SJCRH30 (cell line): ENCODE results near the gene KERA. TPM values are rescaled to one million over a fixed set of nuclear protein-coding genes. Genes with fewer than 3 reads are reported as not detected.

Source experiments
- DNase-seq, 2 experiments: peaks; one replicate each; pipeline ENCODE4 v3.0.0-alpha.2; 2015 to 2020
- H3K27ac ChIP-seq: fragments of 250-450 bp; sonication (Bioruptor Pico); 2 replicates; pipeline ENCODE4 v1.5.1; 2020; ENCODE audit warnings: mild to moderate bottlenecking, moderate library complexity
- H3K27me3 ChIP-seq: fragments of 250-450 bp; sonication (Bioruptor Pico); 2 replicates; pipeline ENCODE4 v1.5.1; 2020; ENCODE audit warnings: mild to moderate bottlenecking, moderate library complexity
- H3K36me3 ChIP-seq: fragments of 250-450 bp; sonication (Bioruptor Pico); 2 replicates; pipeline ENCODE4 v1.5.1; 2020; ENCODE audit warnings: mild to moderate bottlenecking, moderate library complexity
- H3K4me1 ChIP-seq: fragments of 250-450 bp; sonication (Bioruptor Pico); 2 replicates; pipeline ENCODE4 v1.5.1; 2020; ENCODE audit warnings: mild to moderate bottlenecking, moderate library complexity
- H3K4me3 ChIP-seq: fragments of 250-450 bp; sonication (Bioruptor Pico); 2 replicates; pipeline ENCODE4 v1.5.1; 2020; ENCODE audit warnings: mild to moderate bottlenecking, moderate library complexity
- H3K9me3 ChIP-seq: fragments of 250-450 bp; sonication (Bioruptor Pico); replicated peaks from 2 replicates; pipeline ENCODE4 v1.5.1; 2020; ENCODE audit warnings: mild to moderate bottlenecking, moderate library complexity
- total RNA-seq: library from RNA; depleted of rRNA; stranded (reverse); fragments of >200 nt; shearing (Covaris generic); gene quantifications from 2 replicates; pipeline ENCODE4 v1.2.3, GENCODE V29; 2014; rRNA removed

Gene KERA
- total RNA-seq, 1 experiment from 2014 or later, result not detected

DNA sequence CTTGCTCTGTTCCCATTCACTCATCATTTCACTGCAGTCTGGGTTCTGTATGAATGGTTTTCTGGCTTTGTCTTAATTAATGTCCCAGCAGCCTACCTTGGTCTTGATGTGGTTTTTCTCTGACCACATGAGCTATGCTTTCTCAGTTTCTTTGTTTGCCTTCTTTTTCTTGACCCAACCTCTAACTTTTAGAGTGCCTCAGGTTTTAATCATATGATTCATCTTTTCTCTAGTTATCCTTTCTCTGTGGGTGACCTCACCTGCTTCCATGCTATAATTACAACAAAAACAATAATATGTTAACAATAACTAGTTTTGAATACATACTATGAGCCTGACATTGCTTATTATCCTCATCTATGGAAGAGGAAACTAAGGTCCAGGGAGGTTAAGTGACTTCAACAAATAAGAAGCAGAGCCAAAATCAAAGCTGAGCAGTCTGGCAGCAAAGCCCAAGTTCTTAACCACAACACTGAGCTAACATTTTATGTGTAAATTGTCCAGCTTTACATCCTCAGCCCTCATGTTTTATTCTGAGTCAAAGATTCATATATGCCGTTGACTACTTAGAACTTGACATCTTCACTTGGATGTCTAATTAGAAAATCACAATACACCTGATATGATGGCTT is 48.4 kb downstream of the KERA start:
- no peaks in the 10 kb centered on the region for H3K27me3 ChIP-seq
- DNase-seq, result peak in 1 of 2 experiments; percentile 27
- H3K4me1 ChIP-seq, result peaks cover 10% of the 10 kb centered on the region; the same call in 1 of the 2 replicates
- H3K9me3 ChIP-seq, result no peaks in the 10 kb centered on the region; the same call in 1 of the 2 replicates
- H3K36me3 ChIP-seq, result no peaks in the 10 kb centered on the region
- H3K4me3 ChIP-seq, result no peak overlapping the region
- H3K27ac ChIP-seq, result no peak overlapping the region

DNA sequence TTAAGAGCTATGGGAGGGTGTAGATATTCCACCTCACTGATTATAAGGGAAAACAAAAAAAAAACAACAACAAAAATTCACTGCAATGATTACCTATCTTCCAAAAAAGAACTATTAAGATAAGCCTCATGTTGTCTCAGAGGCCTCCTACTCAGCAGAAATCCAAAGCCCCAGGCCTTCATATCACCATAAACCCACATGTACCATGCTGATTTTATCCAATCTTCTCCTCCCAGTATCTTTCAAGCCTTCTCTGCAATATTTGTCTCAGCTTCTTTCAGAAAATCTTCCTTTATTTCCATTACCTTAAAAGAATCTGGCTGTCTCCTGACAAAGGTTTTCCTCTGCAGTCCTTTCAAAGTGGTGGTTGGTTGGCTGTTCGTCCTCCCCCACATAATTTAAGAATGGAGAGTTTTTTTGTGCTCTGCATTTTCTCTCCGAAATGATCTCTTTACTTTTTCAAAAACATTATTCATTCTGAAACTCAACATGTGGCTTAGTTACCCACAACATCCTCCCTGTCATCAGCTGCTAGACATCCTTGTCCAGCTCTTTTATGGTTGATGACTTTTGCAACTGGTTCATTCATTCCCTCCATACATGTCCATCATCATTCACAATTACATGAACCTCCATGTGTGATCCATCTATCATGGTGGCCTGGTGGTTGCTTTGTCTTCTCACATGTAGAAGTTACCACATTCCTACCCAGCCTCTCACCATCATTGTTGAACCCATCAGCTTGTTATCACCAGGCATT is 50.1 kb downstream of the KERA start:
- Histone ChIP-seq H3K27me3 (no peaks in the 10 kb centered on the region), H3K9me3 (no peaks in the 10 kb centered on the region; the same call in 1 of the 2 replicates), H3K4me1 (peaks cover 10% of the 10 kb centered on the region; the same call in 1 of the 2 replicates), H3K4me3 (no peak overlapping the region), H3K36me3 (no peaks in the 10 kb centered on the region), H3K27ac (no peak overlapping the region)
- no peak for DNase-seq

- peaks cover 25% of the 10 kb centered on the region; the same call in 1 of the 2 replicates for H3K4me1 ChIP-seq
- no peak for DNase-seq
- H3K4me3 ChIP-seq, result no peak within 1 kb of the TSS
- no peaks in the 10 kb centered on the region for H3K27me3 ChIP-seq
- H3K9me3 ChIP-seq, result no peaks in the 10 kb centered on the region
- no peaks in the 10 kb centered on the region for H3K36me3 ChIP-seq
- no peak within 1 kb of the TSS for H3K27ac ChIP-seq
Measured at GRCh38 chr12:91004872-91005271, 53.0 kb downstream of the KERA start, which contains the start of gene EPYC. EPYC (minus strand) TSS chr12:91004972; CDS start chr12:91002565, 2,407 bp downstream.

DNA sequence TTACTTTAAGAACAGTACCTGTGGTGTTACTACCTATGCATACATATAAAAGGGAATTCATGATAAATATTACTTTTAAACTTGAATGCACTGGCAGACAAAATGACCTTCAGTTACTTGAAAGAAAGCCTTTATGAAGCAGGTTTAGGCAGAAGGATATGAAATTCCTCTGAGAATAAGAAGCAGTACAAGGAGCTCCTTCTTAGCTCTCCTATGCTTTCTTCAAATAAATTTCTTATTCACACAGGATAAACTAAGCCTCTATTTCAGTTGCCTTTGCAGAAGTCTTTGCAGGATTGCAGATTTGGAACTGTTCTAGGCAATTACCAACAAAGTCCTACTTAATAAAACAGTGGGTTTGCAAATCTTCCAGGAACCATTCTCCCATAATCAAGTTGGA is 54.1 kb downstream of the KERA start:
- no peaks in the 10 kb centered on the region for H3K36me3 ChIP-seq
- no peak for DNase-seq
- no peaks in the 10 kb centered on the region for H3K27me3 ChIP-seq
- no peak overlapping the region for H3K4me3 ChIP-seq
- no peak overlapping the region for H3K27ac ChIP-seq
- no peaks in the 10 kb centered on the region for H3K9me3 ChIP-seq
- peaks cover 18% of the 10 kb centered on the region; the same call in 1 of the 2 replicates for H3K4me1 ChIP-seq

- no peaks in the 10 kb centered on the region for H3K36me3 ChIP-seq
- no peak overlapping the region for H3K27ac ChIP-seq
- peaks cover 17% of the 10 kb centered on the region; the same call in 1 of the 2 replicates for H3K4me1 ChIP-seq
- no peaks in the 10 kb centered on the region for H3K27me3 ChIP-seq
- H3K4me3 ChIP-seq, result no peak overlapping the region
- DNase-seq, result no peak
- H3K9me3 ChIP-seq, result no peaks in the 10 kb centered on the region
Measured at GRCh38 chr12:91001306-91001705, 56.5 kb downstream of the KERA start.

Other genes with a start within 250 kb of the KERA start
- gene CCER1, start 102.8 kb downstream of the KERA start, total RNA-seq, result not detected in 2 replicates
- not detected in 2 replicates for gene EPYC, start 53.1 kb downstream of the KERA start, total RNA-seq
- 1.5 and 1.7 TPM in 2 replicates for gene LUM, start 53.5 kb upstream of the KERA start, total RNA-seq
- 0.28 and 0.32 TPM in 2 replicates for gene DCN, start 124.8 kb upstream of the KERA start, total RNA-seq